HG02885 (cell line): ENCODE measurements around the gene CNIH1.

Source experiments
- ATAC-seq: cut with Tn5 transposase; IDR thresholded peaks from one replicate; pipeline ENCODE4 v1.9.1; 2021; ENCODE audit warnings: mild to moderate bottlenecking; ENCODE audit not compliant: unreplicated experiment, poor library complexity

Gene CNIH1

DNA sequence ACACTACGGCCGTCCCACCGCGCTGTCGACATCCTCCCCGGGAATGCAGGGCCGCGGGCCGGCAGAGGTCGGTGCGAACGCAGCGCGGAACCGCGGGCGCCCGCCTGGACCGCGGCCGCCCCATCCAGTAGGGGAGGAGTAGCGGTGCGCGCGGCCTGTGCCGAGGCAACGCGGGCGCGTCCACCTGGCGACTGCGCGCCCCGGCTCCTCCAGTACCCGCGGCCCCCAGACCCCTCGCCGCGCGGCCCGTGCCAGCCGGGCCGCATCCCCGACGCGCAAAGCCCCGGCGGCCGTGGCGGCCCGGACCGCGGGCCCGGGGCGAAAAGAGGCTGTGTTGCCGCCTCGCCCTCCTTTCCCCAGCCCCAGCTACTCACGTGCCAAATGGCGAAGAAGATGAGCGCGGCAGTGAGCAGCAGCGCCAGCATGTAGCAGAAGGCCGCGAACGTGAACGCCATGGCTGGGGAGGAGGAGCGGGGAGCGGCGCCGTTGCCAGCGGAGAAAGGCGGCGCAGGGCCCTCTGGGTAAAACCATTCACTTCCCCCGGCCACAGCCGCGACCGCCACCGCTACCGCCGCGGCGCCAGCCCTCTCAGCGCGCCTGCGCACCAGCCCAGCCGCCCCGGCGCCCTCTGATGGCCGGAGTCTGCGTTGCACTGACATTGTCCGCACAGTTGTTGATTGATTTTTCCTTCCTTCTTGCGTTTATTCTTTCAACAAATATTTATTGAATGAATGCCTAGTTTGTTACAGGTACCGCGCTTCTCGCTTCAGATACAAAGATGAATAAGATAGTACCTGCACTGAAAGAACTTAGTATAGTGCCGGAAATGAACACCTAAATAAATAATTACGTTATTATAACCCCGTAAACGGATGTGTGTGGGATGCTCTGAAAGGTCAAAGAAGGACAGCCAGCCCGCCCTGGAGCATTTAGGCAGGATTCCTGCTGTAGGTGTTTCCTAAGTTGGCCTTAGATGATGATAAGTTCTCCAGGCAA, at the start of gene CNIH1:
Gene CNIH1, minus strand, starts transcription at position 502 of the 996 bp plus-strand sequence. Its CDS starts 47 bp downstream, at position 455.
- ATAC-seq, result peak; percentile 93

GRCh38 chr14:54490445-54491175, 49.4 kb upstream of the CNIH1 start:
- no peak for ATAC-seq

- ATAC-seq, result no peak
Measured at GRCh38 chr14:54489731-54490444, 48.7 kb upstream of the CNIH1 start.

- peak; percentile 25 for ATAC-seq
Measured at GRCh38 chr14:54489318-54489683, 48.1 kb upstream of the CNIH1 start.

GRCh38 chr14:54488646-54489317, 47.6 kb upstream of the CNIH1 start, which contains the start of gene GMFB:
GMFB (minus strand) TSS chr14:54488980; CDS start chr14:54488927, 53 bp downstream.
- peak; percentile 93 for ATAC-seq

GRCh38 chr14:54488318-54488645, 47.1 kb upstream of the CNIH1 start:
- ATAC-seq, result no peak

GRCh38 chr14:54487771-54488170, 46.6 kb upstream of the CNIH1 start:
- no peak for ATAC-seq

GRCh38 chr14:54486685-54487084, 45.5 kb upstream of the CNIH1 start:
- ATAC-seq, result no peak

DNA sequence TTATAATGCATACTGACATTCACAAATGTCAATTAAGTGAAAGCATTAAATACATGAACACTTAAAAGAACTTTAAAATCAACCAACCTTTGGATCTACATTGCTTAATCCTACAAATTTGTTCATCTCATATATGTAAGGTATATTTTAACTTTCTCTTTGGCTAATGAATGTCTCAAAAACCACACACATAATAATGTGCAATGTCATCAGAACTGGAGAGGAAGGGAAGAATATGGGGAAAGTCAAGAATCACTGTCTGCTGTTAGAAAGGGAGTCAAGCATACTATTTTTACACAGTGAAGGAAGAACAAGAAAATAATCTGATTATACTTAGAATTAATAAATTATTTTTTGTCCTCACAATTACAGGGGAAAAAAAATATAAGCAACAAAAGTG, 42.7 kb upstream of the CNIH1 start:
- no peak for ATAC-seq

GRCh38 chr14:54483073-54483745, 42.0 kb upstream of the CNIH1 start:
- peak; percentile 45 for ATAC-seq

DNA sequence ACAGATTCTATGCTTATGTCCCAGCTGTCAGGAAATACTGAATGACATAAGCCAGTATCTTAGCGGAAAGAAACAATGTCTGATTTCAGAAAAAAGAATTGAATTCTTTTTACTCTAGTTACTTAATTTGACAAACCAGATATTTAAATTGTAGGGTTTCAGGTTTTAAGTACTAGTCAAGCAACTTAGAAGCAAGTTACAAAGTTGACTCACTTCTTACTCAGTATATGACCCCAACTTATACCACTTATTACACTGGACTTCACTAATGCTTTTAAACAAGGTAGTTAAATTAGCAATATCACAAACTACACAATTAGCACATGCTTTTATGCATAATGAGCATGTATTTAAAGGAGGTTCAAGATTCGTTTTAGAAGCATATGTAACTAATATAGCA, 40.5 kb upstream of the CNIH1 start:
- no peak for ATAC-seq

GRCh38 chr14:54480830-54481562, 39.8 kb upstream of the CNIH1 start:
- ATAC-seq, result no peak

DNA sequence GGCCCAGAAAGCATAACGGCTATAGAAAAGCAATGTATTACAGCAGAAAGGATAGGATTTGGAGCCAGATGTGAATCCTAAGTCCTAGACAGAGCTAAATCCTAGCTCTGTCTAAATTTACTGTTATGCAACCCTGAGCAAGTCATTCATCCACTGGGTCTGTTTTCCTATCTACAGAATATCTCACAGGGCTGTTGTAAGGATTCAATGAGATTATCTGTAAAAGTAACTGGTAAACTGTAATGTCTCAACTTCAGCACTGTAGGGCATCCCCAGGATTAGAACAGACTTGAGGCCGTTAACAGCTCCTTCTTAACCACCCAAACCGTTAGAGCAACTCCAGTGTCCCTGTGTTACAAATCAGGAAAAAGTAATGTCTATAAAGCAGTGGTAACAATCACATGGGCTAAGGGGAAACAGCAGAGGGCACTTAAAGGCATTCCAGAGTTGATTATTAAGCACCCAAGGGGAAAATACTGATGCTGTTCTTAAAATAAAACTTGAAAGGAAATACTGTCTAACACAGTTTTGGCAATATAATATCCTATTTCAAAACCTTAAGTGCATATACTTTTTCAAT, 37.6 kb upstream of the CNIH1 start:
- no peak for ATAC-seq

DNA sequence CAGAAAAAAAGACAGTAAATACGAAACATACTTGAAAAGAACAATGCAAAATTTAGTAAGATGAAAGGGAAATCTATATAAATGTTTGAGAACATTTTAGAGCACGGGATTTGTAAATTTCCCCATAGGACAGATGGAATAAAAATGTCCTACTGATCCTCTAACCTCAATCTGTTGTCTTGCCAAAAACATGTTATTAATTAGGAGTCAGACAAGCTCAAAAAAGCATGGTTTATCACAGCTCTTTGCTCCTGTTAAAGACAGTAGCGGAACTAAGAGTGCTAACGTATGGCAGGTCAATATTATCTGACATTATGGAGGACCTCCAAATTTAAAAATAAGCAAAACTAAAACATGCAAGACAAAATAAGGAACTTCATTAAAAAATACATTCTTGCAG, 34.7 kb upstream of the CNIH1 start:
- no peak for ATAC-seq

DNA sequence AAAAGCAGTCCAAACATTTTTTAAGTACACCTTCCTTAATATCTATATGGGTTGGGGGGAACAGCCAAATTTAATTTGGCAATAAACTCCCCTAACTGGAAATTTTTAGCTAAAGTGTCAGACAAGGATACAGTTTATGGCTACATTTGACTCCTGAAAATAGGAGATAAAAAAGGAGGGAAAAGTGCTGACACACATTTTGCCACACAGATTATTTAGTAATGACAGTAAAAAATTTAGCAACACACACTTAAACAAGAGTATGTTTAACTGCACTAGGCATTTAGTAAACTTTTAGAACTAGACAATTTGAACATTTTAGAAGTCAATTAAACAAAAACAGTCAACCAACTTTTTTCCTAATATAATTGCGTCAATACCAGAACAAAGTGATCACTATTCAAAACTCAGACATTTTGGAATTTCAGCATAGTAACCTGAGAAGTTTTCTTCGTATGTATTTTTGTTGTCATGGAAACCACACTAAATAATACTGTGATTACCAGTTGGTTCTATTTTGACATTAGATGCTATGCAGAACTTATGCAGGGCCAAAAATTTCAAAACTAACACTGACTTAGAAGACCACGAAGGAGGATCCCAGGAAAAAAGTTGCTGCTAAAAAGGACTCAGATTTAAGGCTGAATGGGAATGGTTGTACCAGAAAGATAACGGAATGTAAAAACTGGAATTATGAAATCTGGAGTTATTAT, 34.2 kb upstream of the CNIH1 start:
- no peak for ATAC-seq

GRCh38 chr14:54474232-54474793, 33.1 kb upstream of the CNIH1 start:
- no peak for ATAC-seq

DNA sequence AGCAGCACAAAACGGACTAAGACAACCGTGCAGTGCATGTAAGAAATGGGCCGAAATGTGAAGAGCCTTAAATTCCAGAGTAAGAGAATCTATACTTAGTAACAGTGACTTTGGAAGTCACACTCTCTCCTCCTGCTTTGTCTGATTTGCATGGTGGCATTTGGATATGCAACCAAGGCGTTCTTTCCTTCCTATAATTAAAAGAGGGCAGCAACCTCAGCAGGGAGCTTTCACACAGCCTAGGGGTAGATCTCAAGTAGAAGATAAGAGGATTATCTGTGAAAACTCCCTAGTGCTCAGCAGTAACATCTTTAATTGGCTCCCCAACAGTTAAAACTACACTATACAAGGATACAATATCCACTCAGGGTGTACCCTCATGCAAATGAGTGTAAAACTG, 31.1 kb upstream of the CNIH1 start:
- no peak for ATAC-seq

DNA sequence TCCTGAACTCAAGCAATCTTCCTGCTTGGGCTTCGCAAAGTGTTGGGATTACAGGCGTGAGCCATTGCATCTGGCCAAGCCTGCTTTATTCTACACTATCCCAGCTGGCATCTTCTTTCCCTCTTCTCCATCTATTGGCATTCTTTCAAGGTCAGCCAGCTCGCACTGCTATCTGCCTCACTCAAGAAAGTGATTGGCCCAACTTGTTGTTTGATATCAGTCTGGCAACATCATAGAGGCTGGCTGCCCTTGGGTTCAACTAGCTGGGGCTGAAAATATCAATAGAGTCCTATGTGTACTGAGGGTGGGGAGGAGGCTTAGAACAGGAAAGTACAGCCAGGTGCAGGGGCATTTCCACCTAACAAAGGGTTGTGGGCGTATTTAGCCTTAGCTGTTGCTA, 30.5 kb upstream of the CNIH1 start:
- no peak for ATAC-seq
